Osteocyte (in vitro differentiated cells): ENCODE measurements around the gene THUMPD3. TPM values are rescaled to one million over a fixed set of nuclear protein-coding genes. Genes with fewer than 3 reads are reported as not detected.

Experiments
- DNase-seq: peaks from one replicate; pipeline ENCODE4 v3.0.0; 2021; ENCODE audit warnings: mixed read lengths; ENCODE audit not compliant: unreplicated experiment; ENCODE audit errors: extremely low spot score
- H3K27ac Mint-ChIP-seq: one replicate; pipeline ENCODE4 v1.8.0; 2021; ENCODE audit warnings: mild to moderate bottlenecking, mixed read lengths; ENCODE audit not compliant: unreplicated experiment
- H3K27me3 Mint-ChIP-seq: one replicate; pipeline ENCODE4 v1.8.0; 2021; ENCODE audit warnings: mixed read lengths; ENCODE audit not compliant: unreplicated experiment
- H3K36me3 Mint-ChIP-seq: one replicate; pipeline ENCODE4 v1.8.0; 2021; ENCODE audit warnings: mixed read lengths; ENCODE audit not compliant: unreplicated experiment
- H3K4me1 Mint-ChIP-seq: one replicate; pipeline ENCODE4 v1.8.0; 2021; ENCODE audit warnings: mixed read lengths; ENCODE audit not compliant: unreplicated experiment
- H3K4me3 Mint-ChIP-seq: one replicate; pipeline ENCODE4 v1.8.0; 2021; ENCODE audit warnings: mild to moderate bottlenecking, moderate library complexity, mixed read lengths; ENCODE audit not compliant: unreplicated experiment
- H3K9me3 Mint-ChIP-seq: one replicate; pipeline ENCODE4 v1.8.0; 2021; ENCODE audit warnings: mixed read lengths; ENCODE audit not compliant: unreplicated experiment
- CTCF ChIP-seq: fragments of 200-600 bp; sonication (generic); IDR thresholded peaks from 2 replicates; pipeline ENCODE4 v1.5.0; 2021; ENCODE audit warnings: antibody characterized with exemption, mild to moderate bottlenecking, moderate library complexity
- total RNA-seq: library from RNA; stranded (reverse); gene quantifications from 2 replicates; pipeline ENCODE4 v1.2.1, GENCODE V29; 2021

The THUMPD3 gene
- total RNA-seq, 1 donor from 2014 or later, result 45.4 TPM

GRCh38 chr3:9386501-9387321 lies 23.9 kb downstream of the THUMPD3 start:
- no peaks in the 10 kb centered on the region for H3K9me3 Mint-ChIP-seq
- H3K4me1 Mint-ChIP-seq, result peaks cover 9% of the 10 kb centered on the region
- peak overlapping the region; percentile 69 for H3K27ac Mint-ChIP-seq
- no peak overlapping the region for H3K4me3 Mint-ChIP-seq
- peaks cover 58% of the 10 kb centered on the region for H3K36me3 Mint-ChIP-seq
- TF ChIP-seq CTCF, result no peak
- DNase-seq, result no peak
- H3K27me3 Mint-ChIP-seq, result no peaks in the 10 kb centered on the region

GRCh38 chr3:9387322-9387655 lies 24.4 kb downstream of the THUMPD3 start:
- DNase-seq, result no peak
- Mint-ChIP-seq H3K27me3 (no peaks in the 10 kb centered on the region), H3K36me3 (peaks cover 60% of the 10 kb centered on the region), H3K4me3 (no peak overlapping the region), H3K27ac (no peak overlapping the region), H3K9me3 (no peaks in the 10 kb centered on the region), H3K4me1 (peaks cover 15% of the 10 kb centered on the region)
- TF ChIP-seq CTCF, result no peak

GRCh38 chr3:9388142-9388541 lies 25.3 kb downstream of the THUMPD3 start:
- TF ChIP-seq CTCF, result no peak
- H3K4me3 Mint-ChIP-seq, result no peak overlapping the region
- H3K27ac Mint-ChIP-seq, result no peak overlapping the region
- H3K9me3 Mint-ChIP-seq, result no peaks in the 10 kb centered on the region
- DNase-seq, result no peak
- no peaks in the 10 kb centered on the region for H3K27me3 Mint-ChIP-seq
- H3K36me3 Mint-ChIP-seq, result peaks cover 60% of the 10 kb centered on the region
- H3K4me1 Mint-ChIP-seq, result peaks cover 19% of the 10 kb centered on the region

GRCh38 chr3:9388562-9389272 lies 25.9 kb downstream of the THUMPD3 start:
- no peak for DNase-seq
- peaks cover 21% of the 10 kb centered on the region for H3K4me1 Mint-ChIP-seq
- no peak overlapping the region for H3K4me3 Mint-ChIP-seq
- H3K27ac Mint-ChIP-seq, result no peak overlapping the region
- peaks cover 60% of the 10 kb centered on the region for H3K36me3 Mint-ChIP-seq
- no peaks in the 10 kb centered on the region for H3K27me3 Mint-ChIP-seq
- no peak for TF ChIP-seq CTCF
- H3K9me3 Mint-ChIP-seq, result no peaks in the 10 kb centered on the region

GRCh38 chr3:9390265-9390888 lies 27.5 kb downstream of the THUMPD3 start:
- Mint-ChIP-seq H3K4me3 (no peak overlapping the region), H3K36me3 (peaks cover 58% of the 10 kb centered on the region), H3K9me3 (no peaks in the 10 kb centered on the region), H3K27me3 (no peaks in the 10 kb centered on the region), H3K27ac (no peak overlapping the region), H3K4me1 (peaks cover 35% of the 10 kb centered on the region)
- no peak for TF ChIP-seq CTCF
- no peak for DNase-seq
